ENCODE data around the gene SDHD.

SDHD gene

GRCh38 chr11:112103446-112103845, 16.8 kb downstream of the SDHD start:
- DNase-seq (ENCODE audit: low read depth) = no peak

GRCh38 chr11:112106070-112106469, 19.4 kb downstream of the SDHD start:
- no peak for DNase-seq (ENCODE audit: low read depth)

DNA sequence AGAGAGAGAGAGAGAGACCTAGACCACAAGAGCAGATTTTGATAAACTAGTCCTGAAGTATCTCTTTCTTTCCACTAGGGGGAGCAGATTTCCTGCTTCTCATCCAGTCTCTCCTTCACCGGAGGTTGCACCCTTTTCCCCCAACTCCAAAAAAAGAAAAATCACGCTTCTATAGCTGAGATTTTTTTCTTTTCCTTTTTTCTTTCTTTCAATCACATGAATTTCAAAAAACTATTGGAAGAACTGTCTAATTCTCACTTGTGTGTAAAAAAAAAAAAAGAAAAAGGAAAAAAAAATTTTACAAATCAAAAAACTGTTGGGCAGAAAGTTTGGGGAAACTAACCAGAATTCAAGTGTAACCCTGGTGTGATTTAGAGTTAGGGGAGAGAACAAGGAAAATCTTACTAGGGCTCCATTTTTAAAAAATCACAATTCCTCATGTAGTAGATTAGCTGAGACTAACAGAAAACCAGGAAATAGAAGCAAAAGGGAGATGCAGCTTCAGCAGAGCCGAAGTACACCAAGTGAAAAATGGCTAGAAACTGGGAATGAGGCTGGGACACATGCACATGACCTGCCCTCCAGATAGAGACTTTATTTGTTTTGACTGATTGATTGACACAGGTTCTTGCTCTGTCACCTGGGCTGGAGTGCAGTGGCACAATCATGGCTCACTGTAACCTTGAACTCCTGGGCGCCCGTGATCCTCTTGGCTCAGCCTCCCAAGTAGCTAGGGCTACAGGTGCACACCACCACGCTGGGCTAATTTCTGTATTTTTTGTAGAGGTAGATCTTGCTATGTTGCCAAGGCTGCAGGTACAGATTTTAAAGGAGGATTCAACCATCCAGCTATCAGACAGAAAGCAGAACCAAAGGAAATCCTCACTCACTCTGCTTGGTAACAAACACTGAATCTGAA, 27.1 kb downstream of the SDHD start:
- no peak for DNase-seq (ENCODE audit: low read depth)

DNA sequence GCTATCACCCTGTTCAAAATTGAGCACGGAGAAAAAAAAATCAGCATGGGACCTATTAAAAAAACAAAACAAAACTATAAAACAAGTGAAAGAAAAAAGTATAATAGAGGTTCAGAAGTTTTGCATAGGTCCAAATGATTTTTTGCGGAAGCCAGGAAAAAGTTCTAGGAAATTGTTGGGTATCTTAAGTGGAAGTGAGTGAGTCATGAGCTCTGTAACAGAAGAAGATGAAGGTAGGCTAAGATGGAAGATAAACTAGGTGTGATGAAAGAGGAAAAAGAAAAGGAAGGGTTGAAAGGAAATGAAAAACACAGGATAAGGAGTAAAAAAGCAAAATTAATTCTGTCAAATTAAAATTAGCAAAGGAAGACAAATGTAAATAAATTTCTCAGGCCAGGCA, 27.8 kb downstream of the SDHD start:
- DNase-seq (ENCODE audit: low read depth) = no peak

GRCh38 chr11:112115386-112115785, 28.7 kb downstream of the SDHD start:
- DNase-seq (ENCODE audit: low read depth) = no peak

GRCh38 chr11:112118176-112118575, 31.5 kb downstream of the SDHD start:
- no peak for DNase-seq (ENCODE audit: low read depth)

DNA sequence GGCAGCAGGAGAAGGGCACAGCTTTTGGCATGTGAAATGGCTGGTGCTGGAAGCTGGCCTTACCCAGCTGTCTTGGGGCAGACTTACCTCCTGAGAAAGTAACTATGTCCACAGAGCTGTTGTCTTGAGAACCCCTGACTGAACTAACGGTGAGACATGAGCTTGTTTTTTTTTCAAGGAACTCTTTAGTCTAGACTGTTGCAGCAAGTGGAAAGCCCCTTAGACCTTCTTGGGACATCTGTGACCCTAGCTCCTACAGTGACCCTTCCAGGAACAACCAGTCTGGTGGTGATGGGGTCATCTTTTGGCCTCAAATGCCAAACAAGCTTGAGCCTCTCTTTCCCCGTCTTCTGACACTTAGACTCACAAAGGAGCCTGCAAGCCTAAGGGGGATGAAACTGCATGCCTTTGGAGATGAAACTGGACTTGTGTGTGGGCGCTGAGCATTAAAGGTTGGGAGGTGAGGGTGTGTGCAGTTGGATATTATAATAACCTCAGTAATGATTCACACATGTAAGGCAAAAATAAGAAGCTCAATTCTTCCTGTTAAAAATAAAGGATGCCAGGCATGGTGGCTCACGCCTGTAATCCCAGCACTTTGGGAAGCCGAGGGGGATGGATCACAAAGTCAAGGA, 35.4 kb downstream of the SDHD start:
- DNase-seq (ENCODE audit: low read depth) = no peak

- DNase-seq (ENCODE audit: low read depth) = no peak
Measured at GRCh38 chr11:112123129-112123528, 36.5 kb downstream of the SDHD start.

- no peak for DNase-seq (ENCODE audit: low read depth)
Measured at GRCh38 chr11:112127056-112127455, 40.4 kb downstream of the SDHD start.

- DNase-seq (ENCODE audit: low read depth) = no peak
Measured at GRCh38 chr11:112128483-112129121, 41.9 kb downstream of the SDHD start.

DNA sequence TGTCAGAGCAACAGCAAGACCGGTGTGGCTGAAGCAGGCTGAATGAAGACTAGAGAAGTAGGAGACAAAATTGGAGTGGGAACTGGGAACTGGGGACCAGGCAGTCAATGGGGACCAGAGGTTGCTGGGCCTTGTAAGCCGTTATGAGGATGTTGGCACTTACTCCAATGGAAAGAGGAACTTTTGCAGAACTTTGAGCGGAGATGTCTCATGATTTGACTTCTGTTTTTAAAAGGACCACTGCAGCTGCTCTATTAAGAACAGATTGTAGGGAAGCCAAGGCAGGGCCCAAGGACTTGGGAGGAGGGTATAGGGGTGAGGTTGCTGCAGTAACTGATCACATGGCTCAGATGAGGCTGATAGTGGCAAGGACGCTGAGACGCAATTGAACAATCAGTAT, 43.0 kb downstream of the SDHD start:
- no peak for DNase-seq (ENCODE audit: low read depth)

- no peak for DNase-seq (ENCODE audit: low read depth)
Measured at GRCh38 chr11:112132737-112133136, 46.1 kb downstream of the SDHD start.

DNA sequence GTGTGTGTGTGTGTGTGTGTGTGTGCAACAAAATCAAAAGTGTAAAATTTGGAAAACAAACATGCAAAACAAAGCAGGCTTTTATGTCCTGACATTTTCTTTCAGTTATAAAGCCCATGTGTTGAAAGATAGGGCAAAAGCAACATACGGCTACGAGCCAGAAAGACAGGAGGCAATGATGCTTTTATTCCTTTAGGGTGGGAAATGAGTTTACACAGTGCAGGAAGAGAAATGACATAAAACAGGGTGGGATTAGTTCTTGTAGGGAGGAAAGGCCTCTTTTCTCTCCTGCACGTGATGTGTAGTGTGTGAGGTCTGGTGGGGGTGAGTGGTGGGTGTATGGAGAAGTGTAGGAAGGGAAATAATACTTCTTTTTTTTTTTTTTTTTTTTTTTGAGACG, 47.8 kb downstream of the SDHD start:
- no peak for DNase-seq (ENCODE audit: low read depth)

- no peak for DNase-seq (ENCODE audit: low read depth)
Measured at GRCh38 chr11:112143597-112143996, 56.9 kb downstream of the SDHD start.
